Gastrocnemius medialis (tissue), 4 donors: ENCODE results near the gene SUSD4. TPM values are rescaled to one million over a fixed set of nuclear protein-coding genes. Genes with fewer than 3 reads are reported as not detected.

ENCODE experiments used
- ATAC-seq, 2 donors: fragments of 150-250 bp; one replicate each; pipeline ENCODE4 v1.9.1; 2016
- DNase-seq, 2 donors: peaks; one replicate each; pipeline ENCODE4 v3.0.0-alpha.2; 2019
- H3K27ac ChIP-seq, 4 donors: fragments of 200-600 bp; sonication (generic); 1 replicate in 1 of 4; 2 replicates in 3 of 4; pipeline ENCODE4 v1.5.1; 2016 to 2018; ENCODE audit warnings: mild to moderate bottlenecking in 2 of 4, moderate library complexity in 1 of 4
- H3K27me3 ChIP-seq, 3 donors: fragments of 200-600 bp; sonication (generic) in 2 of 3; 1 replicate in 1 of 3; 2 replicates in 2 of 3; pipeline versions ENCODE4 v1.5.1 to v1.6.0; 2016 to 2019; ENCODE audit warnings: mild to moderate bottlenecking in 1 of 3, moderate library complexity in 1 of 3
- H3K36me3 ChIP-seq, 2 donors: fragments of 200-600 bp; sonication (generic) in 1 of 2; one replicate each; pipeline ENCODE4 v1.5.1; 2017 to 2018
- H3K4me1 ChIP-seq, 2 donors: fragments of 200-600 bp; sonication (generic) in 1 of 2; one replicate each; pipeline ENCODE4 v1.5.1; 2016 to 2017; ENCODE audit warnings: mild to moderate bottlenecking in 2 of 2
- H3K4me3 ChIP-seq, 4 donors: fragments of 200-600 bp; sonication (generic) in 3 of 4; 1 replicate in 1 of 4; 2 replicates in 3 of 4; pipeline ENCODE4 v1.5.1; 2016 to 2019; ENCODE audit warnings: mild to moderate bottlenecking in 2 of 4
- H3K9me3 ChIP-seq, 3 donors: fragments of 200-600 bp; sonication (generic) in 2 of 3; 1 replicate in 1 of 3; 2 replicates in 2 of 3; pipeline ENCODE4 v1.5.1; 2016 to 2019
- CTCF ChIP-seq, 5 experiments: fragments of 450-650 bp in 3 of 5; fragments of 200-600 bp in 2 of 5; sonication (generic) in 2 of 5; IDR thresholded peaks in 4 of 5; conservative IDR thresholded peaks in 1 of 5; 1 replicate in 4 of 5; 2 replicates in 1 of 5; pipeline ENCODE4 v1.5.1; 2016 to 2019; ENCODE audit warnings: antibody characterized with exemption in 5 of 5, mild to moderate bottlenecking in 3 of 5, moderate library complexity in 3 of 5
- POLR2A ChIP-seq, 2 donors: fragments of 450-650 bp; IDR thresholded peaks; one replicate each; pipeline ENCODE4 v1.6.1; 2017; ENCODE audit warnings: antibody characterized with exemption in 2 of 2, mild to moderate bottlenecking in 2 of 2, moderate library complexity in 2 of 2
- in situ Hi-C, 4 donors: fragments of 200-750 bp; cut with MboI; loops; one replicate each; pipeline versions ENCODE4 v1.15.0 to v1.8.0; 2017; ENCODE audit warnings: low sequenced_read_pairs in 4 of 4
- intact Hi-C: fragments of 100-400 bp; cut with DNase I; formaldehyde crosslinking; loops from one replicate; pipeline ENCODE4 v1.15.1; 2023; ENCODE audit warnings: low total_unique reads
- total RNA-seq, 4 donors: library from RNA; depleted of rRNA; stranded (reverse); fragments of >200 nt; gene quantifications; one replicate each; pipeline versions ENCODE4 v1.1.0 to v1.2.3, GENCODE V29; 2016

Gene SUSD4
- total RNA-seq, 4 donors from 2014 or later: 1.2 to 4.0 (median 3.3) TPM; not detected in 1

GRCh38 chr1:223312705-223313414, 51.1 kb downstream of the SUSD4 start:
- in situ Hi-C loops: no loop called here
- Histone ChIP-seq H3K36me3 (no peaks in the 10 kb centered on the region), H3K27ac (no peak overlapping the region), H3K4me3 (no peak overlapping the region), H3K4me1 (no peaks in the 10 kb centered on the region), H3K27me3 (no peaks in the 10 kb centered on the region), H3K9me3 (no peaks in the 10 kb centered on the region)
- intact Hi-C loops: no loop called here
- TF ChIP-seq POLR2A (IDR thresholded peaks at IDR 0.05) (no peak), CTCF (IDR thresholded peaks at IDR 0.05 in 4 of 5, conservative IDR thresholded peaks at IDR 0.05 in 1 of 5) (no peak)
- DNase-seq (no peak), ATAC-seq (no peak)

GRCh38 chr1:223312273-223312672, 51.7 kb downstream of the SUSD4 start:
- no peak for ATAC-seq
- no peak for TF ChIP-seq POLR2A (IDR thresholded peaks at IDR 0.05)
- TF ChIP-seq CTCF (IDR thresholded peaks at IDR 0.05 in 4 of 5, conservative IDR thresholded peaks at IDR 0.05 in 1 of 5): no peak
- H3K4me3 ChIP-seq: no peak overlapping the region
- no peaks in the 10 kb centered on the region for H3K4me1 ChIP-seq
- no peaks in the 10 kb centered on the region for H3K27me3 ChIP-seq
- no peaks in the 10 kb centered on the region for H3K9me3 ChIP-seq
- in situ Hi-C loops: no loop called here
- DNase-seq: no peak
- H3K36me3 ChIP-seq: no peaks in the 10 kb centered on the region
- intact Hi-C loops: no loop called here
- H3K27ac ChIP-seq: no peak overlapping the region

- ATAC-seq (no peak), DNase-seq (no peak)
- H3K36me3 ChIP-seq: no peaks in the 10 kb centered on the region
- intact Hi-C loops: no loop called here
- TF ChIP-seq CTCF (IDR thresholded peaks at IDR 0.05 in 4 of 5, conservative IDR thresholded peaks at IDR 0.05 in 1 of 5) (no peak), POLR2A (IDR thresholded peaks at IDR 0.05) (no peak)
- no peak overlapping the region for H3K27ac ChIP-seq
- H3K9me3 ChIP-seq: no peaks in the 10 kb centered on the region
- in situ Hi-C loops: no loop called here
- H3K27me3 ChIP-seq: no peaks in the 10 kb centered on the region
- no peaks in the 10 kb centered on the region for H3K4me1 ChIP-seq
- no peak overlapping the region for H3K4me3 ChIP-seq
Measured at GRCh38 chr1:223311826-223312225, 52.1 kb downstream of the SUSD4 start.

GRCh38 chr1:223308136-223308535, 55.8 kb downstream of the SUSD4 start:
- no peaks in the 10 kb centered on the region for H3K4me1 ChIP-seq
- no peak for DNase-seq
- no peak overlapping the region for H3K4me3 ChIP-seq
- H3K27ac ChIP-seq: no peak overlapping the region
- no peaks in the 10 kb centered on the region for H3K36me3 ChIP-seq
- TF ChIP-seq CTCF (IDR thresholded peaks at IDR 0.05 in 4 of 5, conservative IDR thresholded peaks at IDR 0.05 in 1 of 5): no peak
- no peak for TF ChIP-seq POLR2A (IDR thresholded peaks at IDR 0.05)
- intact Hi-C loops (no loop called here), in situ Hi-C loops (no loop called here)
- H3K27me3 ChIP-seq: no peaks in the 10 kb centered on the region
- H3K9me3 ChIP-seq: no peaks in the 10 kb centered on the region
- no peak for ATAC-seq

GRCh38 chr1:223307544-223307943, 56.4 kb downstream of the SUSD4 start:
- Histone ChIP-seq H3K9me3 (no peaks in the 10 kb centered on the region), H3K27me3 (no peaks in the 10 kb centered on the region), H3K27ac (no peak overlapping the region), H3K4me3 (no peak overlapping the region), H3K4me1 (no peaks in the 10 kb centered on the region), H3K36me3 (no peaks in the 10 kb centered on the region)
- no peak for DNase-seq
- intact Hi-C loops (no loop called here), in situ Hi-C loops (no loop called here)
- TF ChIP-seq CTCF (IDR thresholded peaks at IDR 0.05 in 4 of 5, conservative IDR thresholded peaks at IDR 0.05 in 1 of 5) (no peak), POLR2A (IDR thresholded peaks at IDR 0.05) (no peak)
- ATAC-seq: no peak
